Left hindlimb (tissue), 1 donor: ENCODE measurements around the gene OLFM2.
"Not testable (repeated sequence)": the region's sequence is repeated elsewhere in the genome, so short reads cannot be mapped to it uniquely, and the experiment has no call there.

Experiments
- DNase-seq: peaks from one replicate; pipeline ENCODE4 v3.0.0-alpha.2; 2018

Gene OLFM2

GRCh38 chr19:9936326-9937000 lies at the start of gene OLFM2:
TSS of gene OLFM2 (minus strand) at chr19:9936515. CDS start at chr19:9936366, 149 bp downstream.
- peak; percentile 68 for DNase-seq

GRCh38 chr19:9981406-9982260 lies 45.3 kb upstream of the OLFM2 start:
- DNase-seq = no peak

GRCh38 chr19:9972103-9972502 lies 35.8 kb upstream of the OLFM2 start:
- DNase-seq = no peak

DNA sequence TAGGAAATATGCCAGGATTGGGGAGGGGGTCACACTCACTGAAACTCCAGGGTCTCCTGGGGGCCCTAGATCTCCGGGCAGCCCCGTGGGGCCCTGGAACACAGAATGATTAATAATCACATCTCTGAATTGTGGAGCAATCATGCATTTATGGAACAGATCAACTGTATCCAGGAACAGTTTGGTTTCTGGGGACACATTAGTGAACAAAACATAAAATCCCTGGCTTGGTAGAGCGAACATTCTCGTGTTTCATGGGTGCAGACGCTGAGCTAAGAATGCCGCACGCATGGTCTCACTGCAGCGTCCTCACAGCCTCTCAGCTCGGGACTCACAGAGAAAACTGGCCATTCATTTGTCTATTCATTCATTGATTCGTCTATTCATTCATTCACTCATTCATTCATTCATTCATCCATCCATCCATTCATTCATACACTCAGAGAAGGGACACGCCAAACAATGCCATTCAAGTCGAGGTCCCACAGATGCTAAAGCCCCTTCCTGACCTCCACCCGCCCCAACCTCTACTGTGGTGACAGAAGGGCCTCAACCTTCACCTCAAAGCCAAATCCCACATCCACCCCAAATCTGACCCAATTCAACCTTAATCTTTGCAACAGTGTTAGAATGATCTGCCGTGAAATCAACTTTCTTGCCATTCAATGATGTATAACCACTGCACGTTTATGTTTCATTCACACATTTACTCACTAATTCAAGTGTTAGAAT lies 35.0 kb upstream of the OLFM2 start:
- DNase-seq = no peak

- DNase-seq = no peak
These were observed 34.2 kb upstream of the OLFM2 start for GRCh38 chr19:9970481-9970880.

GRCh38 chr19:9969688-9969975 lies 33.3 kb upstream of the OLFM2 start:
- DNase-seq = no peak

- DNase-seq = no peak
These were observed 32.7 kb upstream of the OLFM2 start for GRCh38 chr19:9968820-9969687.

DNA sequence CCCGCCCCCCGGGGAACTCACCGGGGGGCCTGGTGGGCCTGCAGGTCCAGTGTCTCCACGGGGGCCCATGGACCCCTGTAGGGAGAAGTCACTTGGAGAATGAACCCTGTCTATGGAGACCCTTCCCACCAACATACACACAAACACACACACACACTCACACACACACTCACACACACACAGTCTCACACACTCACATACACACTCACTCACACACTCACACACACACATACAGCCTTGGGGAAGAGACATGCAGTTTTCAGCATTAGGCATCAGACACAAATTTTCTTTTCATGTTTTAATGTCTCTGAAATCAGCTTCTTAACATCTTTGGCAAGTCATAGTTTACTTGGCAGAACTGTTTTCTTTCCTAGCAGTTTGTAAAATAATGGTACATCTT lies 31.0 kb upstream of the OLFM2 start:
- no peak for DNase-seq

- DNase-seq = no peak
These were observed 30.1 kb upstream of the OLFM2 start for GRCh38 chr19:9966448-9966847.

- no peak for DNase-seq
These were observed 29.7 kb upstream of the OLFM2 start for GRCh38 chr19:9966024-9966423.

DNA sequence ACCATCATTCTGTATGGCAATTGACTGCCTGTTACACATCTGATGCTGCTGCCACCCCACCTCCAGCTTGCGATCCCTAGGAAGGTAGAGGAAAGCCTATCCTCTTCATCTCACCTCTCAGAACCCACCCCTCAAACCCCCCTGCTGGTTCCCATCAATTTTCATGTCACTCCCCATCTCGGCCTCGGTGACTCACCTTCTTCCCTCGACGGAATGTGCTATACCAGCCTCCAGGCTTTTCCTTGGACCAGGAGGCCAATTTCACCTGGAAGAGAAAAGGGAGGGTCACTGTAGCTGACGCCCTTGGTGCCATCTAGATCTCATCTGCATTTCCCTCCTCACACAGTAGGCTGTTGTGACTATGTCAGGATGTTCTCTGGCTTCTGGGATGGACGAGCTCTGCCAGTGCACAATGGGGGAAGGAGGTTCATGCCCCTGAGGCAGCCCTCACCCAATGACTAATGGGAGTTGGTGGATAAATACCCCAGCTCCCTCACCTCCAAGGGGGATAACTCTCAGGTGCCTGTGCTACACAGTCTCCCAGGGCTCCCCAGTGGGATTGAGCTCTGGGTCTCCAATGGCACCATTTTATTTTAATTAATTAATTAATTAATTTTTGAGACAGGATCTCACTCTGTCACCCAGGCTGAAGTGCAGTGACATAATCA lies 26.4 kb upstream of the OLFM2 start:
- DNase-seq = no peak

DNA sequence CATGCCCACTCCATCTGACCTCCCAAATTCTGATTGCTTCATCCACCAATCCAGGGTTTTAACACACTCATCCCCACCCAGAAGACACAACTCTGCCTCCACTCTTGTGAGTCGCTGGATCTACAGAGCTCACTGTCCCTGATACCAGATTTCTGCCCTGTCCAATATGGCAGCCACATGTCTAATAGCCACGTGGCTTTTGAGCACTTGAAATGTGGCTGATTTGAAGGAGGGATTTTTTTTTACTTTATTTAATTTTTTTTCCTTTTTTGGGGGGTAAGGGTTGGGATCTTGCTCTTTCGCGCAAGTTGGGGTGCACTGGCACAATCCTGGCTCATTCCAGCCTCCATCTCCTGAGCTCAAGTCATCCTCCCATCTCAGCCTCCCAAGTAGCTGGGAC lies 24.8 kb upstream of the OLFM2 start:
- DNase-seq = no peak

DNA sequence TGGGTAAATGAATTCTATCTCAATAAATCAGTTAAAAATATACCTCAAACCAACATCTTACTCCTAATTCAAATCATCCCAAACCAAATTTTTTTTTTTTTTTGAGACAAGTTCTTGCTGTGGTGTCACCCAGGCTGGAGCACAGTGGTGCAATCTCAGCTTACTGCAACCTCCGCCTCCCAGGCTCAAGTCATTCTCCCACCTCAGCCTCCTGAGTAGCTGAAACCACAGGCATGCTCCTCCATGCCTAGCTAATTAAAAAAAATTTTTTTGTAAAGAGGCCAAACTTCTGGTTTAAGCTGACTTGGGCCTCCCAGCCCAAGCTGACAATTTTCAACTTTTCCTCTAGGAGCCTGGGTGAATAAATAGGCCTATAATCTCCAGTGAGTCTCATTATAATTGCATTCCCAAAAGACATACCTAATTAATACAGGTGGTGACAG lies 22.1 kb upstream of the OLFM2 start:
- DNase-seq = no peak

GRCh38 chr19:9956956-9957355 lies 20.6 kb upstream of the OLFM2 start:
- no peak for DNase-seq

- no peak for DNase-seq
These were observed 17.7 kb upstream of the OLFM2 start for GRCh38 chr19:9953802-9954542.

DNA sequence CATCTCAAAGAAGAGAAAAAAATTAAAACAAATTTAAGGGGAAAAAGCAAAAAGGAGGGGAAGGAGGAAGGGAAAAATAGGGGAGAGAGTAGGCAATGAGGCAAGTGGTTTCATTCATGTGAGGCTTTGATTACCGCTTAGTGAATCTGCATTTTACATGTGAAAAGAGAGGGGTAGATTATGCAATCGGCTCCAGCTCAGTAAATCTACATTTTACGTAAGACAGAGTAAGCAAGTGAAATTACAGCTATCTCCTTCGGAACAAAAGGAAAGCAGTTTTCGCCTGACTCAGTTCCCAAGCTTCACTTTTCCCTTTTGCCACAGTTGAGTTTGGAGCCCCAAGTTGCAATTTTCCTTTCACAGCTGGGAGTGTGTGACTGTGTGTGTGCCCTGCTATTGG lies 16.0 kb upstream of the OLFM2 start:
- no peak for DNase-seq

- DNase-seq = no peak
These were observed 11.1 kb upstream of the OLFM2 start for GRCh38 chr19:9947441-9947840.

DNA sequence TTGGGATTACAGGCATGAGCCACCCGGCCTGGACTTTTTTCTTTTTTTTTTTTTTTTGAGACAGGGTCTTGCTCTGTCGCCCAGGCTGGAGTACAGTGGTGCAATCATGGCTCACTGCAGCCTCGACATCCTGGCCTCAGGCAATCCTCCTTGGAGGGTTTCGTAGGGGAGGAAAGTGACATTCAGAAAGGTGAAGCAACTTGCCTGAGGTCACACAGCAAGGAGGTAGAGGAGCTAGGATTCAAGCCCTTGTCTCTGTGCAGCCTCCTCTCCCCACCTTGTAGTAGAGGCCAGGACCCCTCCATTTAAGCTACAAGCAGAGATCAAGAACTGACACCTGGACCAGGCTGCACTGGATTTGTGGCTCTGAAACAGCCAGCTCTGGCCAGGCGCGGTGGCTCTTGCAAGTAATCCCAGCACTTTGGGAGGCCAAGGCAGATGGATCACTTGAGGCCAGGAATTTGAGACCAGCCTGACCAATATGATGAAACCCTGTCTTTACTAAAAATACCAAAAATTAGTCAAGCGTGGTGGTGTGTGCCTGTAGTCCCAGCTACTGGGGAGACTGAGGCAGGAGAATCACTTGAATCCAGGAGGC lies 10.3 kb upstream of the OLFM2 start:
- DNase-seq = not testable (repeated sequence)

- peak; percentile 97 for DNase-seq
These were observed 9.1 kb upstream of the OLFM2 start for GRCh38 chr19:9945319-9945966.

DNA sequence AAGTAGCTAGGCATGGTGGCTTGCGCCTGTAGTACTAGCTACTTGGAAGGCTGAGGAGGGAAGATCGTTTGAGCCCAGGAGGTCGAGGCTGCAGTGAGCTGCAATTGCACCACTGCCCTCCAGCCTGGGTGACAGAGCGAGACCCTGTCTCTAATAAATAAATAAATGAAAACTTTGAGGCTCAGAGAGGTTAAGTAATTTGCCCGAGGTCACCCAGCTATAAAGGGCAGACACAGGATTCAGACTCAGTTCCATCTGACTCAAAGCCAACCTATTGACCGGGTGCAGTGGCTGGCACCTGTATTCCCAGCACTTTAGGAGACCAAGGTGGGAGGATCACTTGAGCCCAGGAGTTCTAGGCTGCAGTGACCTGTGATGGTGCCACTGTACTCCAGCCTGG lies 7.4 kb upstream of the OLFM2 start:
- no peak for DNase-seq

DNA sequence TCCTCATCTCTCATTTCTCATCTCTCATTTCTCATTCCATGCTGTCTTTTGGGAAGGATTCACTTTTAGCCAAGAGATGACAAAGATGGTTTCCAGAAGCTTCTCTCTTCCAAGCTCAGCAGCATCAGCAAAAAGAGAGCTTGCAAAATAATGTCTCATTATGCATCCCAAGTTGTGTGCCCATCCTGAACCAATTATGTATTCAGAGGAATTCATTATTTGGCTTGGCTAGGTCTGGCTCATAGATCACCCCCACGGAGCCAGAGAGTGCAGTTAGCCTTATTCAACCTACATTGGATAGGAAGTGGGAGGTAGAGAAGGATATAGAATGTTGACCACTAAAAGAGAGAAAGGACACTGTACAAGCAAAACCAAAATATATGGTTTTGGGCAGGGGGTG lies 5.4 kb upstream of the OLFM2 start:
- no peak for DNase-seq
